ENCODE data around the gene GFER. TPM values are rescaled to one million over a fixed set of nuclear protein-coding genes. Genes with fewer than 3 reads are reported as not detected.
"Not testable (repeated sequence)": the region's sequence is repeated elsewhere in the genome, so short reads cannot be mapped to it uniquely, and the experiment has no call there.

Gene GFER
- total RNA-seq, 2 donors from 2014 or later = 18.1 to 20.6 TPM

DNA sequence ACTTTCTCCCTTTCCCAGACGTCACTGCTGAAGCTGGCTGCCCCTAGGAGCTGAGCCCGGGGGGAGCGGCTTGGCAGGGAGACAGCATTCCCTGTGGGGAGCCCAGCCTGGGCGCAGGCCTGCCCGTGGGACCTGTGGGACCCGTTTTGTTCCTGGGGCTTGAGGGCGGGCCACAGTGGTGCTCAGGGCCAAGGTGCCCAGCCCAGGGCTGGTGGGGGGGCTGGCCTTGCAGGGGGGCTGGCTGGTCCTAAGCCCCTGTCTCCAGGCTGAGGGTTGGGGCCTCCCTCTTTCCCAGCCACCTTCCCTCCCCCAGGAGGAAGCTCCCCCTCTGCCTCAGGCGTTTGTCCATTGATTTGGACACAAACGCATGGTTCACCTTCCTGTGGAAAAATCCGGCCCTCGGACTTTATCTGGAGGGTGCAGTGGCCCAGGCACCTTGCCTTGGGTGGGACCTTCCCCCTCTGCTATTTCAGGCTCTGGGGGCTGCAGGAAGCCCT, 47.1 kb downstream of the GFER start:
- ATAC-seq (peak in 1 of 2 donors; percentile 9), DNase-seq (peak; percentile 80)
- intact Hi-C loops (cut with DNase I) = no loop called here

DNA sequence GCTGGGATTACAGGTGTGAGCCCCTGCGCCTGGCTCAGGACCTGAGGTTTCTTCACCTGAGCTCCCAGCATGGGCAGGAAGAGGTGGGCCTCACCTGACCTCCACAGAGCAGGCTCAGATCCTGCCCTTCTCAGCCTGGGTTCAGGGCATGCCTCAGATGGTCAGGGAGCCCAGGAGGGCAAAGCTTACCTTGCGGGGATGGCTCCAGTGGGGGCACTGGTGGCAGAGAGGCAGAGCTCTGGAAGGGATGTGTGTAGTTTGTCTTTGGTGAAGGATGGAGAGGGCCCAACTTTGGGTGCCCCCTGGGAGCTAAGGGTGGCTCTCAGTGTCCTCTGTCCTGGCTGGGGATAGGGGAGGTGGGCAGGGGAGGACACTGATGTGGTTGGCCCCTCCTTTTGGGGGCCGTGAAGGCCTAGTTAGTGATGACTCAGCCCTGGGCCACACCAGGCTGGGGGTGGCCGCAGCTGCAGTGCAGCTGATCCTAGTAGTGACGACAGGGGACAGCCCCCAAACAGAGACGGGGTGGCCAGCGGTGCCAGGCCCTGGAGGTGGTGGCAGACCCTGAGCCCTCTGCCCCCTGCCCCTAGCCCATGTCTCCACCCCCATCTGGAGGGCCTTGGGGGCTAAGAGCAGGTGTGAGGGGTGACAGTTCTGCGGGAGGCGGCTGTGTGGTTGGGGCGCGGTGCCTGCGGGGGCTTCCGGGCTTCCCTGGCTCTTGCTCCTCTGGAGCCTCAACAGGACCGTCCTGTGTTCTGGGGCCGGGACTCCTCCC, 48.5 kb downstream of the GFER start:
- ATAC-seq (peak in 1 of 2 donors; percentile 19), DNase-seq (peak; percentile 59)
- intact Hi-C loops (cut with DNase I) = no loop called here

DNA sequence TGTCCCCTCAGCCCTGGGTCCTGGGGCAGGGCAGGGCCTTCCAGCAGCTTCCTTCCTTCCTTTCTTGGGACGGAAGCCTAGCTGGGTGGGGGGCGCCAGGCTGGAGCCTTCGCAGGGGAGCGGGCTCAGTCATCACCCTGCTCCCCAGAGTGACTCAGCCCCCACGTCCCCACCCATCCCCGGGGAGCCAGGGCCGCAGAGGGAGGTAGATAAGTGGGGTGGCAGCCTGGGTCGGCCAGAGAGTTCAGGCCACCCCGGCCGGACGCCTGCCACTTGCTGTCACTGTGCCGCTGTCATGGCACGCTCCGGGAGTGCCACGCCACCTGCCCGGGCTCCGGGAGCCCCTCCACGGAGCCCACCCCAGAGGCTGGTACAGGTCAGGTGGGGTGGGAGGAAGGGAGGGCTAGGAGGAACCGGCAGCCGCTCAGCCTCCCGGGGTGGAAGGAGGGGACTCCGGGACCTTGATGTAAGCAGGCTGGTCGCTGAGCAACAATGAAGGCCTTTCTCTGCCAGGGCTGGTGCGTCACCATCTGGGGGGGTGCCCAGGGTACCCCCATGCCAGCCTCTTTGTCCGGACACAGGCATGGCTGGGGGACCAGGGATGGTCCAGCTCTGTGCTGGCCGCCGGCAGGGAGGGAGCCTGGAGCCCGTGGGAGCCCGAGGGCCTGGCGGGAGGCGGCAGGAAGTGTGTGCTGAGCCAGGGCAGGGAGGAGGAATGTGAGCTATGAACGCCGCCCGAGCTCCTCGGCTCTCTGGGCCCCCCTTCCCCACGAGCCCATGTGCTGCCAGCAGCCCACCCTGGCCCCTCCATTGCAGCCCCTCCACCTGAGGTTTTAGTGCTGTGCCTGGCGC, 49.3 kb downstream of the GFER start:
- ATAC-seq (peak; percentile 55 to 68), DNase-seq (peak; percentile 79)
- intact Hi-C loops (cut with DNase I) = no loop called here

DNA sequence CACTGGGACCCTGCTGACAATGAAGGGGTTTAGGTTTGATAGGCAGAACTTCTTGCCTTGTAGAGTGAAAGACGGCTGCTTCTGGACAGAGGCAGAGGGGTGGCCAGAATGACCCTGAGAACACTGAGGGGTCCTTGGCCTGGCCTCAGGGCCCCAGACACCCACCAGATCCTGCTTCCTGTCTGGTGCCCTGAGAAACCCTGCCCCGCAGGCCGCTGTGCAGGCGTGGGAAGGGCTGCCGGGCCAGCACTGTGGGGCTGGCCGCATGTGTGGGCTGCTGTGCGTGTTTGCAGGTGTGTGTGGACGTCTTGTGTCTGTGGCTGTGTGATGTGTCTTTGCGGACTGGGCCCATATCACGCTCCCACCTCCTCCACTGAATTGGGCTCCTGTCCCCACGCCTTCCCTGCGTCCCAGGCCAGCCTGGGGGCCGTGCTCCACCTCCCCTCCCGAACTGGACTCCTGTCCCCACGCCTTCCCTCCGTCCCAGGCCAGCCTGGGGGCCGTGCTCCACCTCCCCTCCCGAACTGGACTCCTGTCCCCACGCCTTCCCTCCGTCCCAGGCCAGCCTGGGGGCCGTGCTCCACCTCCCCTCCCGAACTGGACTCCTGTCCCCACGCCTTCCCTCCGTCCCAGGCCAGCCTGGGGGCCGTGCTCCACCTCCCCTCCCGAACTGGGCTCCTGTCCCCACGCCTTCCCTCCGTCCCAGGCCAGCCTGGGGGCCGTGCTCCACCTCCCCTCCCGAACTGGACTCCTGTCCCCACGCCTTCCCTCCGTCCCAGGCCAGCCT, 50.1 kb downstream of the GFER start:
- DNase-seq = peak; percentile 26
- ATAC-seq; intact Hi-C loops (cut with DNase I): not testable (repeated sequence)

DNA sequence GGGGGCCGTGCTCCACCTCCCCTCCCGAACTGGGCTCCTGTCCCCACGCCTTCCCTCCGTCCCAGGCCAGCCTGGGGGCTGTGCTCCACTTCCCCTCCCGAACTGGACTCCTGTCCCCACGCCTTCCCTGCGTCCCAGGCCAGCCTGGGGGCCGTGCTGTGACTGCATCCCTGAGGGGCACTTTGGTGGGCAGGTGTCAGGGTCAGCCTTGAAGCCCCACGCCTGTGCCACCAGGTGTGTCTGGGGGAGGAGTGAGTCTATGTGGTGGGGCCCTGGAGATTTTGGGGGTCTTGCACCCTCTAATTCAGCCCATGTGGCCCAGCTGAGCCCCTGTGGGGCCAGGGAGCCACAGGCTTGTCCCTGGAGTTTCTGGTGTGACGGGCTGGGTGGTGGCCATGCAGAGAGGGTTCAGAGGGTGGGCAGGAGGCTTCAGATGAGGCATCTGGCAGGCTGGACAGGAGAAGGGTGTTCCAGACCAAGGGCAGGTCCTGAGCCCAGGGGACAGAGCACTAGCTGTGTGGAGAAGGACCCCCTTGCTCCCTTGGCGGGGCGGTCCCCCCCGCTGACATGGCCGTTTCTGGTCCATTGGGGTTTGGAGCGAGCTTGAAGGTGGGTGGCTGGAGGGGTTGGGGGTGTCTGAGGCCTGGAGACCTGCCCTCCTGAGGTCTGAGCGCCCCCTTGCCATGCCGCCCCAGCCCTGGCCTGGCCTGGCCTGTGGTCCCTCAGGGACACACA, 50.9 kb downstream of the GFER start:
- intact Hi-C loops (cut with DNase I) = no loop called here
- DNase-seq (peak; percentile 24), ATAC-seq (no peak)

DNA sequence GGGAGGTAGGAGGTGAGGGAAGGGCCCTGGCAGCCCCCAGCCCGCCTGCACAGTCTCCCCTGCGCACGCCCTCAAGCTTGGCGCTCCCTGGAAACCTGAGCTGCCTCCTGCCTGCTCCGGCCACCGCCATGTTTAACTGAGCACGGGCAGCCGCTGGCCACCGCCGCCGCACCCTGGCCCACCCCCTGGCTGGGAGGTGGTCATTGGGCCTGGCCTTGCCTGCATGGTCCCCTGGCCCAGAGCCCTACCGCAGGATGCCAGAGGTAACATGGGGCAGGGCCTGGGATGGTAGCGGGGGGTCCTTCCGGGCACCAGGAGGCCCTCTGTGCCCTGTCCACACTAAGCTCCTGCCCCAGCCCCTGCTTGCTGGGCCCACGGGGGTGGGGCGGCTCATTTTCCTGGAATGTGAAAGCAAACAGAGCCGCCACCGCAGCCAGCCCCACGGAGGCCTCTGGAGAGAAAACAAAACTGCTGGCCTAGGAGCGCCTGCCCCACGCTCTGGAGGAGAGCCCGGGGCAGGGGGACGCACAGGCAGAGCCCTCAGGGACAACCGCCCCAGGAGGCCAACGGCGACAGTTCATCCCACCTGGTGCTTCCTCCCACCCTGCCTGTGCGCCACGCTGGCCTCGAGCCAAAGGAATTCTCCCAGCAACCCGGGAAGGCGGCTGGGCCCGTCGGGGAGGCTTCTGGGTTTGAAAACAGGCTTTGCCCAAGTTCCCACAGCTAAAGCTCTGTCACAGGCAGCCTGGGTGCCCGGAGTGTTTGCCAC, 51.6 kb downstream of the GFER start:
- ATAC-seq = peak; percentile 2 to 19
- DNase-seq = peak; percentile 81
- intact Hi-C loops (cut with DNase I) = no loop called here

DNA sequence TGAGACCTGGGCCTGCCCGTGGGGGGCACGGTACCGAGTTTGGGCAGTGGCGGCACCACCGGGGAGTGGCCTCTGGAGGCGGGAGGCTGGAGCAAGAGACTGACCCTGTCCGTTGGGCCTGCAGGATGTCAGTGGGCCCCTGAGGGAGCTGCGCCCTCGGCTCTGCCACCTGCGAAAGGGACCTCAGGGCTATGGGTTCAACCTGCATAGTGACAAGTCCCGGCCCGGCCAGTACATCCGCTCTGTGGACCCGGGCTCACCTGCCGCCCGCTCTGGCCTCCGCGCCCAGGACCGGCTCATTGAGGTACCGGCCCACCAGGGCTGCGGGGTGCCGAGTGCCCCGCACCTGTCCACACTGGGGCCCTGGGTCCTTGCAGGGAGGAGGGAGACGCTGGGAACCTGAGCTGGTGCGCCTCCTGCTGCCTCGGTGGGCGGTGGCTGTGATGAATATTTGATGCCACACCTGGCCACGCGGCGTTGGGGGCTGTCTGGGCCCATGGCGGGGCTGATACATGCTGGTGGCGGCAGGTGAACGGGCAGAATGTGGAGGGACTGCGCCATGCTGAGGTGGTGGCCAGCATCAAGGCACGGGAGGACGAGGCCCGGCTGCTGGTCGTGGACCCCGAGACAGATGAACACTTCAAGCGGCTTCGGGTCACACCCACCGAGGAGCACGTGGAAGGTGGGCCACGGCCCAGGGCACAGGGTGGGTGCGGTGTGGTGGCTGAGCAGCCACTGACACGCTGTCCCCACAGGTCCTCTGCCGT, 52.4 kb downstream of the GFER start:
- ATAC-seq (no peak), DNase-seq (peak; percentile 22)
- intact Hi-C loops (cut with DNase I) = no loop called here

DNA sequence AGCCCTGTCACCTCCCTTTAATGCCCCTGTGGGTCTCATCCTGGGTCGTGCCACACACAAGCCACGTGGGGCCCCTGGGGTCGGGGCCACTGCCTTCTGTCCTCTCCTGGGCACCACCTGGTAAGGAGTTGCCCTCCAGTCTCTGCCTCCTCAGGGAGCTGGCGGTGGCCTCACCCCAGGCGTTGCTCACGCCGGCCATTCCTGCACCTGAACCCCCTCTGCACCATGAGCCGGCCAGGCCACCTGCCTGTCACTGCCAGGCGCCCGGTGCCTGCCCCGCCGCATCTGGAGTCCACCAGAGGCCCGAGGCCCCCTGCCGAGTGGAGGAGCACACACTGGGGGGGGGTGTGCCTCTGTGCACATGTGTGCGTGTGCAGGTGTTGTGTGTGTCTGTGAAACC, 53.1 kb downstream of the GFER start:
- ATAC-seq = no peak
- intact Hi-C loops (cut with DNase I) = no loop called here
- DNase-seq = peak; percentile 20

Other genes with a start within 250 kb of the GFER start
- 10 to 100 TPM; 35.7 to 43.4 TPM for gene NME3, start 212.7 kb upstream of the GFER start, total RNA-seq
- gene EME2, start 211.4 kb upstream of the GFER start, total RNA-seq = 10 to 100 TPM in 1 of 2 donors, 1 to 10 TPM in 1; 6.9 to 11.9 TPM
- 10 to 100 TPM; 57.0 to 69.2 TPM for gene MRPS34, start 211.1 kb upstream of the GFER start, total RNA-seq
- gene SPSB3, start 201.6 kb upstream of the GFER start, total RNA-seq = 10 to 100 TPM; 25.9 to 27.7 TPM
- gene NUBP2, start 201.2 kb upstream of the GFER start, total RNA-seq = 10 to 100 TPM; 32.5 to 33.6 TPM
- not detected for gene IGFALS, start 190.5 kb upstream of the GFER start, total RNA-seq
- 100 to 1,000 TPM; 113 to 123 TPM for gene HAGH, start 157.4 kb upstream of the GFER start, total RNA-seq
- 10 to 100 TPM; 21.1 to 21.2 TPM for gene FAHD1, start 157.0 kb upstream of the GFER start, total RNA-seq
- gene MEIOB, start 112.0 kb upstream of the GFER start, total RNA-seq = under 1 TPM; 0.18 to 0.21 TPM
- gene HS3ST6, start 65.8 kb upstream of the GFER start, total RNA-seq = not detected
- 10 to 100 TPM; 23.6 to 30.8 TPM for gene MSRB1, start 41.0 kb upstream of the GFER start, total RNA-seq
- 10 to 100 TPM; 33.4 to 78.2 TPM for gene RPL3L, start 29.5 kb upstream of the GFER start, total RNA-seq
- 100 to 1,000 TPM; 411 to 435 TPM for gene NDUFB10, start 24.7 kb upstream of the GFER start, total RNA-seq
- gene RPS2, start 19.4 kb upstream of the GFER start, total RNA-seq = 1,000 to 10,000 TPM; 1,152 to 1,209 TPM
- gene RNF151, start 17.3 kb upstream of the GFER start, total RNA-seq = not detected
- 10 to 100 TPM; 19.4 to 21.5 TPM for gene TBL3, start 12.1 kb upstream of the GFER start, total RNA-seq
- gene NOXO1, start 2.7 kb upstream of the GFER start, total RNA-seq = not detected
- 1 to 10 TPM in 1 of 2 donors, under 1 TPM in 1; 0.74 to 1.9 TPM for gene SYNGR3, start 5.8 kb downstream of the GFER start, total RNA-seq
- 10 to 100 TPM; 14.7 to 22.9 TPM for gene ZNF598, start 25.6 kb downstream of the GFER start, total RNA-seq
- under 1 TPM in 1 of 2 donors, not detected in 1; 0.84 TPM for gene NPW, start 35.6 kb downstream of the GFER start, total RNA-seq
- gene NHERF2, start 42.7 kb downstream of the GFER start, total RNA-seq = 100 to 1,000 TPM; 164 to 242 TPM
- 10 to 100 TPM in 1 of 2 donors, 1 to 10 TPM in 1; 5.7 to 16.6 TPM for gene NTHL1, start 63.6 kb downstream of the GFER start, total RNA-seq
- 10 to 100 TPM; 54.3 to 73.4 TPM for gene TSC2, start 63.8 kb downstream of the GFER start, total RNA-seq
- 100 to 1,000 TPM in 1 of 2 donors, 10 to 100 TPM in 1; 82.2 to 104 TPM for gene PKD1, start 151.7 kb downstream of the GFER start, total RNA-seq
- gene RAB26, start 164.4 kb downstream of the GFER start, total RNA-seq = under 1 TPM; 0.81 to 0.88 TPM
- 10 to 100 TPM; 31.1 to 34.9 TPM for gene TRAF7, start 171.6 kb downstream of the GFER start, total RNA-seq
- gene CASKIN1, start 212.4 kb downstream of the GFER start, total RNA-seq = 1 to 10 TPM; 5.9 to 6.1 TPM
- 10 to 100 TPM; 24.9 to 26.9 TPM for gene MLST8, start 221.3 kb downstream of the GFER start, total RNA-seq
- 1 to 10 TPM; 5.7 to 5.9 TPM for gene BRICD5, start 226.7 kb downstream of the GFER start, total RNA-seq
- gene PGP, start 230.6 kb downstream of the GFER start, total RNA-seq = 10 to 100 TPM; 21.1 to 24.6 TPM
- 10 to 100 TPM; 11.9 to 15.0 TPM for gene E4F1, start 239.4 kb downstream of the GFER start, total RNA-seq

Measured in left cardiac atrium (tissue), 4 donors.